ENCODE data around the gene P4HA3. TPM values are rescaled to one million over a fixed set of nuclear protein-coding genes. Genes with fewer than 3 reads are reported as not detected.

P4HA3 gene
- total RNA-seq, 4 donors from 2014 or later, result 1.4 TPM; not detected in 3

DNA sequence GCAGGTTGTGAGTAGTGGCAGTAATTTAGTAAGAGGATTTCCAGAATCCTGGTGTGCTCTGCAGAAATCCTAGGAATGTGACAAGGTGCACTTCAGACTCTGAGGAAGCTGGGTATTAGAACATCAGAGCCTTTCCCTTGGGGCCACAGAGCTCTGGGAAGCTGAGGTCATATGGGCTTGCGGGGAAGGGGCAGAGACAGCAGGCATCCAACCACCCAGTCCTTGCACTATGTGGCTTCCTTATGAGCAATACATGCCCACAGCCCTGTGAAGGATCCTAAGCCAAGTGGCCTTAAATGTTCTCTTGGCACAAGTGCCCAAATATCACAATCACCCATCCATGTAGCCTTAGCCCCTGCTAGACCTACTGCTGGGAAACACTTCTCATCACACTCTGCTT is 46.2 kb downstream of the P4HA3 start:
- Histone ChIP-seq H3K4me1 (no peaks in the 10 kb centered on the region), H3K27ac (no peak overlapping the region), H3K4me3 (no peak overlapping the region), H3K36me3 (no peaks in the 10 kb centered on the region), H3K9me3 (no peaks in the 10 kb centered on the region), H3K27me3 (no peaks in the 10 kb centered on the region)
- no peak for TF ChIP-seq POLR2A (IDR thresholded peaks at IDR 0.05)
- TF ChIP-seq, protein P1, sequence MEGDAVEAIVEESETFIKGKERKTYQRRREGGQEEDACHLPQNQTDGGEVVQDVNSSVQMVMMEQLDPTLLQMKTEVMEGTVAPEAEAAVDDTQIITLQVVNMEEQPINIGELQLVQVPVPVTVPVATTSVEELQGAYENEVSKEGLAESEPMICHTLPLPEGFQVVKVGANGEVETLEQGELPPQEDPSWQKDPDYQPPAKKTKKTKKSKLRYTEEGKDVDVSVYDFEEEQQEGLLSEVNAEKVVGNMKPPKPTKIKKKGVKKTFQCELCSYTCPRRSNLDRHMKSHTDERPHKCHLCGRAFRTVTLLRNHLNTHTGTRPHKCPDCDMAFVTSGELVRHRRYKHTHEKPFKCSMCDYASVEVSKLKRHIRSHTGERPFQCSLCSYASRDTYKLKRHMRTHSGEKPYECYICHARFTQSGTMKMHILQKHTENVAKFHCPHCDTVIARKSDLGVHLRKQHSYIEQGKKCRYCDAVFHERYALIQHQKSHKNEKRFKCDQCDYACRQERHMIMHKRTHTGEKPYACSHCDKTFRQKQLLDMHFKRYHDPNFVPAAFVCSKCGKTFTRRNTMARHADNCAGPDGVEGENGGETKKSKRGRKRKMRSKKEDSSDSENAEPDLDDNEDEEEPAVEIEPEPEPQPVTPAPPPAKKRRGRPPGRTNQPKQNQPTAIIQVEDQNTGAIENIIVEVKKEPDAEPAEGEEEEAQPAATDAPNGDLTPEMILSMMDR (IDR thresholded peaks at IDR 0.05), result no peak
- no peak for TF ChIP-seq EP300 (IDR thresholded peaks at IDR 0.05)
- WGBS, 2 donors, result 88 to 100% methylated on average over 1 of the region's 1 CpG
- DNase-seq (ENCODE audit: low spot score in 2 of 2), result no peak

DNA sequence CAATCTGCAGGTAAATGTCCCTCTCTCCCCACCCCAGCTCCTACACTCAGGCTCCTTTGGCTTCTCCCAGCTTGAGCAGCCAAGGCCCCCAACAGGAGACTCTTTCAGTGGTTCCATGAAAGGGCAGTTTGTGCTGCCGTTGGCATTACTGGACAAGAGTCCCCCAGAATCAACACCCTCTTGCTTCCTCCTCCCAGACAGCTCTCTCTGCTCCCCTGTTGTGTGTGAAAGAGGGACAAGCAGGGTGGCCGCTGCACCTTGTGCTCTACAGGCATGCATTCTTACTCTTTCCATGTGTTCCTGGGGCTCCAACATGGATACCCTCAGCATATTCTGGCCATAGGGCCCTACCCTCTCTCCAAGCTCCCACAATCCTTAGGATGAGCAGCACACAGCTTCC is 48.7 kb downstream of the P4HA3 start:
- Histone ChIP-seq H3K27ac (no peak overlapping the region), H3K27me3 (no peaks in the 10 kb centered on the region), H3K4me1 (peaks cover 0 to 8% (median 0%) of the 10 kb centered on the region in 4 donors), H3K4me3 (no peak overlapping the region), H3K9me3 (no peaks in the 10 kb centered on the region), H3K36me3 (no peaks in the 10 kb centered on the region)
- TF ChIP-seq, protein P1 (IDR thresholded peaks at IDR 0.05), result no peak
- TF ChIP-seq POLR2A (IDR thresholded peaks at IDR 0.05) (no peak), EP300 (IDR thresholded peaks at IDR 0.05) (no peak)
- WGBS, 2 donors, result 73 to 79% methylated on average over 2 of the region's 2 CpGs
- DNase-seq (ENCODE audit: low spot score in 2 of 2), result no peak

DNA sequence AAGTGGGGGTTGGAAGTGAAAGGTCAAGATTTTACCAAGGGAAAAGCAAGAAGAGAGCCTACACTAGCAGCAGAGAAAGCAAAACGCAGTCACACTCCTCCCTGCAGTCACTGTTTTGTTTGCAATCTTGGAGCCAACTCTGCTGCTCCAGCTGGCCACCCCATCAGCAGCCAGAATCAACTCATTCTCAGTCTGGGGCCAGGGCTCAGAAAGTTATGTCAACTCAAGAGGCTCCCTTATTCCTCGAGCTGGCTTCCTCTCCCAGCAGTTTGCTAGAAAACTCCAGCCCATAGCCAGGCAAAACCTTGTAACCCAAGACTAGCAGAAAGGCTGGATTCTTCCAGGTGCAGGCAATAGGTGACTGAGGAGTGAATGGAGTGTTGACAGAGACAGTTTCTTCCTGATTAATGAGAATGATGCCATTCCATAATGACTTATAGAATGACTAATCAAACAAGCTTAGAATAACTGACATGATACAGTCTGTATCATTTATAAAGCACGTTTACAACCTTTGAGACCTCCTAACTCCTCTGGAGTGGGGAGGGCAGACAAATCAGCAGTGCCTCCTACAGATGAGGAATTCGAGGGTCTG is 53.4 kb downstream of the P4HA3 start:
- 33 to 34% methylated on average over 4 of the region's 4 CpGs for WGBS, 2 donors
- TF ChIP-seq EP300 (IDR thresholded peaks at IDR 0.05), result no peak
- TF ChIP-seq, protein P1 (IDR thresholded peaks at IDR 0.05), result no peak
- no peak for TF ChIP-seq POLR2A (IDR thresholded peaks at IDR 0.05)
- no peaks in the 10 kb centered on the region for H3K27me3 ChIP-seq
- peaks cover 0 to 11% (median 0%) of the 10 kb centered on the region in 4 donors for H3K4me1 ChIP-seq
- DNase-seq (ENCODE audit: low spot score in 2 of 2), result peak in 1 of 2 donors; percentile 54
- H3K27ac ChIP-seq, result no peak overlapping the region
- no peaks in the 10 kb centered on the region for H3K9me3 ChIP-seq
- peaks cover 0 to 26% (median 0%) of the 10 kb centered on the region in 3 donors for H3K36me3 ChIP-seq
- H3K4me3 ChIP-seq, result no peak overlapping the region

DNA sequence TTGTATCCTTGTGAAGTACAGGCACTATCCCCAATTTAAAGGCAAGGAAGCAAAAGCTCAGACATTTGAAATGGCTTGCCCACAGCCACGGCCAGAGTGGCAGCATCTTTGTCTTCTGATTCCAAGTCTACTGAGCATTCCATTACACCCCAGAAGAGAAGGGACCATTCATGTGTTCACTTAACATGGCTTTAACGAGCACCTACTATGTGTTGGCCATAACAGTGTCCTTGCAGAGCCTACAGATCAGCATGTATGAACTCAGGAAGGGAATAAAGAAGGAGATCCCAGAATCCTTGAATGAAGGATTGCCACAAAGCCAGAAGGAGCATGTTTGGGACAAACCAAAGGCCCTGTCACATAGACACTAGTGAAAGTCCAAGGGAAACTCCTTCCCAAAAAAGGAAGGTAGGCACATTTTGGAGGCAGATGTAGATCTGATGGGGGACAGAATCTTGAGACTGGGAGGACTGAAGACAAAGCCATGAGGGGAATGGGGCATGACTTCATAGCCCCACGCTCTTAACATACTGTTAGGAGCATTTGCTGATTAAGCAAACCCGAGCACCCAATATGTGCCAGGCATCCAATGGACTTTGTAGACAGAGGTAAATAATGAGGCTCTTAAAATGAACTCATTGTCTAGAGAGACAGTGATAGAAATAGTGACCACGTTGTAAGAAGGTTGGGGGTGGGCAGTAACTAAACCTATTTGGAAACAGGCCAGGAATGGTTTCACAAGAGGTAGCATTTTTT is 54.9 kb downstream of the P4HA3 start:
- no peak for DNase-seq (ENCODE audit: low spot score in 2 of 2)

More for the DNA sequence above, 54.9 kb downstream of the P4HA3 start:
- Histone ChIP-seq H3K27me3 (no peaks in the 10 kb centered on the region), H3K4me3 (no peak overlapping the region), H3K27ac (no peak overlapping the region), H3K4me1 (peaks cover 0 to 11% (median 0%) of the 10 kb centered on the region in 4 donors), H3K36me3 (peaks cover 0 to 41% (median 0%) of the 10 kb centered on the region in 3 donors), H3K9me3 (no peaks in the 10 kb centered on the region)
- 78% methylated on average over 5 of the region's 5 CpGs for WGBS, 2 donors
- TF ChIP-seq, protein P1 (IDR thresholded peaks at IDR 0.05), result no peak
- TF ChIP-seq EP300 (IDR thresholded peaks at IDR 0.05), result no peak
- no peak for TF ChIP-seq POLR2A (IDR thresholded peaks at IDR 0.05)
